NCI-H460 (cell line): ENCODE data around the gene AGBL4. TPM values are rescaled to one million over a fixed set of nuclear protein-coding genes. Genes with fewer than 3 reads are reported as not detected.

ENCODE experiments used
- DNase-seq: peaks from one replicate; pipeline ENCODE4 v3.0.0-alpha.2; 2016; ENCODE audit warnings: low read depth; ENCODE audit errors: extremely low read depth
- total RNA-seq: library from RNA; depleted of rRNA; stranded (reverse); fragments of >200 nt; shearing (Covaris generic); gene quantifications from 2 replicates; pipeline ENCODE4 v1.2.3, GENCODE V29; 2014

The AGBL4 gene
- total RNA-seq, 1 experiment from 2014 or later: not detected

DNA sequence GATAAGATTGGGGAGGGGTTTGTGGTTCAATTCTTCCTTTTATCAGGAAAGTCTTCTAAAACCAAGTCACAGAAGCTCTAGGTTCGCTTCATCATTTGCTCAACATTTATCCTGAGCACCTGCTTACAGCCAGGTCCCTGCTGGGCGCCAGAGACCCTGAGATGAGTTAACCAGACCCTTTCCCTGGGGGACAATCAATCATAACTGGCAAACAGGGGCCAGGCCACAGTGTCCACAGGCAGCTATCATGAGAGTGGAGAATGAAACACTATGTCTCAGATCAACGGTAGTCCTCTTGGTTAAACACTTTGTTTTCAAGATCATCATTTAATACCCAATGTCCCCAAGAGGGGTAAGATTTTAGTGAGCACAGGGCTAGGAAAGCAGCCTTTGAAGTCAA lies 1393.9 kb downstream of the AGBL4 start:
- no peak for DNase-seq

DNA sequence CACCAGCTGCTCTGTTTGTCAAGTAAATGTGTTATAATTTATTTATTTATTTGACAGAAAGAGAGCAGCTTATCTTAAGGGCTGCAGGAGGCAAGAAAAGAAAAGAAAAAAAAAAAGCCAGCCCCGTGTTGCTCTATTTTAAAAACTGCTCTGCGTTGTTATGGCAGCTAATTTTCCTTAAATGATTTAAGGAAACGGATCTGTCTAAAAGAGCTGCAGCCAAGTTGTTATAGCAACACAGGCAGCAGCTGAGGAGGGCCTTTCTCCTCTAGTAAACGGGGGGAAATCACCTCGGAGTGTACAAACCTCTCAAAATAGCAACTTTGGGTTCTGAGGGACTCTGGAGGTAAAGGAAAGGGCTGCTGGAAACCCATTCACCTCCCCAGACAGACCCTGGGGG lies 1396.3 kb downstream of the AGBL4 start:
- DNase-seq: no peak

DNA sequence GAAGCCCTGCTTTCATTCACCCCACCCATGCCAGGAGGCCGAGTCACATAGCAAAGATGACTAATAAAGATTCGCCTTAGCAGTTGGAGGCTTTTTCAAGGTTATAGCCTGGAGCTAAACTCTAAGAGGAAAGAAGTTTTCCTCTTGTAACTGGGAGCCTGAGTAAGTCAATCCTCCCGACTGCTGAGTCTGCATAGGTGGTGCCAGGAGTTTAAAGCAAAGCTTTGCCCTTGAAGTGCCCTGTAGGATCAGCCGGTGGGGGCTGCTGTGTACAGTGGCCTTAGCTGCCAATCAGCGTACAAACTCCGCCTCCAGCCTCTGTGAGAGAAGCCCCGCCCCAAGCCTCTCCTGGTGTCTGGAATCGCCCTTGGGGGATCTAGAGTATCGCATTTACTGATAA lies 1404.2 kb downstream of the AGBL4 start:
- DNase-seq: no peak

DNA sequence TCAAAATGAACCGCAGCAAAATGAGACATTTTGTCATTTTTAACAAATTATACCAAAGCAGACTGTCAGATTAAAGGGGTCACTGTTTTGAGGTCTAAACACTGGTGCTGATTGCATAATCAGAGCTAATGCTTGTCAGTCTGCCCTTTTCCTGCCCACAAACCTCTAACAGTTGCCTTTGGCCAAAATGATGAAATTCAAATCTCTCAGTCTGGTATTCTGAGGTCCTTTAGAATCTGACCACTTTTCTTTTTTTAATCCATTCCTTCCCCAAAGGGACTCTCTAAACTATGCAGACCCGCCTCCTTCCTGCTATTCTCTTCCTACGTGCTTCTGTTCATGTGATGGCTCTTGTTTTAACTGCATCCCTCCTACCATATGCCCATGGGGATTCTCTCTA lies 1406.5 kb downstream of the AGBL4 start:
- DNase-seq: no peak

DNA sequence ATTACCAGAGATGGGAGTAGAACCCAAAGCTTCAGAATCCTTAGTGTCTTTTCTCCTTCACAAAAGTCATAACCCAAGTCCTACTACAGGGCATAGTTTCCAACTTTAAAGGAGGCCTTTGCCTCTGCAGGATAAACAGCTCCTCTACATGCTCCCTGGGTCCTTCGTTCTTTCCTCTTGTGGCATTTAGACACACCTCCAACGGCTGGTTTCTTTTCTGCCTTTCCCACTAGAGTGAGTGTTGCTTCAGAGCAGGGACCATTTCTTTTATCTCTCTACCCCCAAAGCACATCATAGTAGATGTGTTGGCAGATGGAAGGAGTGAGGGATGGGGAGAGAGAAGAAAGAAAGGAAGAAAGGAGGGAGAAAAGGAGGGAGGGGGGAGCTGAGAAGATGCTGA lies 1407.0 kb downstream of the AGBL4 start:
- DNase-seq: no peak

DNA sequence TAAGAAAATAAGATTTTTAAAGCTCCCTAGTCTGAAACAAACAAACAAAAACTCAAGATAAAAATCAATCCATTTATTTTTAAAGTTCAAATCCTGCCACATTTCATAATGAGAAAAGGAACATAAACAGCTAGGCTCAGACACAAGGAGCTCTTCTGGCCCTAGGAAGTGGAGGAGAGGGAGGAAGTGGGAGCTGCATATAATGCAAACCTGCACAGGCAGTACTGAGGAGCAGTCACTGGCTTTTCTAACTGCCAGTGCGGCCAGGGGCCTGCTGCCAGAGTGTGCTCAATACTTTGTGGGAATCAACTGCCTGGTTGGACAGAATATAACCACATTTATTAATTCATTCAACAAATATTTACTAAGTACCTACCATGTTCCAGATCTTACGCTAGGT lies 1411.9 kb downstream of the AGBL4 start:
- no peak for DNase-seq

DNA sequence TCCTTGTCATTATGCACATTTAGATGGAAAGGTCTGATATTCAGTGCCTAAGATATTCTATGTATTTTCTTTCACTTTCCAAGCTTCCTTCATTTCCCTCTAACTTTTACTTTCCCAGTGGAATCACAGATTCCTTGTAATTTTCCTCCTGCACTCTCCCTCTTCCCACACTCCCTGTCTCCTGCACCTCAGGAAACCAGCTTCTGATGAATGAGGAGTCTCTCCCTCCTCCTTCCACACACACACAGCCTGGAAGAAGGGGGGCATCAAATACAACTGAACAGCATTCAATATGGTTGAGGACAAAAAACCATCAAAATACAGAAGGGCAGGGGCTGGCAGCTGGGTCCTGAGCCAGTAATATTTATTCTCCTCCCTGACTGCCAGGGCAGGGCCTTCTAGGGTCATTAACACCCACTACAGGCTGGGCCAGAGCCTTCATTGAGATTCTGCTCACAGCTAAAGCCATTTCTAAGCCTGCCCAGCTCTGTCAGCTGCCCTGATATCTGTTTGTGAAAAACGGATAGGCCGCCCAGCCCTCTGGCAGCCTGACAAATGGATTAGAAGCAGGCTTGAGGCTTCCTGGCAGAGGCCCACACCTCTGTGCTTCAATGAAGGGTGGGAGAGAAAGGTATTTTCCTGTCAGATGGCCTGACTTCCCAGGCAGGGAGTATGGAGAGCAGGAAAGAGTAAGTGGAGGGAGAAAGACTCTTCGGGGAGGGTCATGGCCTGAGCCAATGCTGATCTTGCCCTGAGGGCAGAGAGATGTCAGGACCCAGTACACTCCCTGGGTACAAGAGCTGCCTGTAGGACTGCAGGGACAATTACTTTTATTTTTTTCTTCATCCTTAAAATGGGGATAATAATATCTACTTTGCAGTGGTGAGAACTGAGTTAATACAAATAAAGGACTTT lies 1412.9 kb downstream of the AGBL4 start:
- no peak for DNase-seq

DNA sequence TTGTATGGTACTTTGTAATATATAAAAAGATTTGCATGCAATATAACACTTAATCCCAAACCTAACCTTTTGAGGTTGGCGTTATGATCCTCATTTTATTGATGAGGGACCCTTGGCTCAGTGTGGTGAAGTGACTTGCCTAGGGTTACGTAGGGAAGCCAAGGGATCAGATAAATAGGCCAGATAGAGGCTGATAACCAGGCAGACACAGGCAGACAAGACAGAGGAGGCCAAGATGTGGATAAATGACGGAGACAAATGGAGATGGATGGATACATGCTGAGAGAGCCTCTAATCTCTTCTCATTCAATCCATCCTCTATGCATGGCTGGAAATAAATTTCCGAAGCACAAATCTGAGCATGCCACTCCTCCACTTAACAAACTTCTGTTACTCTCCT lies 1414.9 kb downstream of the AGBL4 start:
- no peak for DNase-seq

DNA sequence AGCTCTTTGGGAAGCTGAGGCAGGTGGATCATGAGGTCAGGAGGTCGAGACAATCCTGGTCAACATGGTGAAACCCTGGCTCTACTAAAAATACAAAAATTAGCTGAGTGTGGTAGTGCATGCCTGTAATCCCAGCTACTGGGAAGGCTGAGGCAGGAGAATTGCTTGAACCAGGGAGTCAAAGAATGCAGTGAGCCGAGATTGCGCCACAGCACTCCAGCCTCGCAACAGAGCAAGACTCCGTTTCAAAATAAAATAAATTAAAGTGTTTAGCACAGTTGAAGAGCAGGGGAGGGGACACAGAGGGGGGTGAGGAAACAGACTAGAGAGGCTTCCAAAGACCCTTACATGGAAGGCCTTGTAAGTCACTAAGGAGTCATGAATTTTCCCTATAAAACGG lies 1420.5 kb downstream of the AGBL4 start:
- DNase-seq: no peak

DNA sequence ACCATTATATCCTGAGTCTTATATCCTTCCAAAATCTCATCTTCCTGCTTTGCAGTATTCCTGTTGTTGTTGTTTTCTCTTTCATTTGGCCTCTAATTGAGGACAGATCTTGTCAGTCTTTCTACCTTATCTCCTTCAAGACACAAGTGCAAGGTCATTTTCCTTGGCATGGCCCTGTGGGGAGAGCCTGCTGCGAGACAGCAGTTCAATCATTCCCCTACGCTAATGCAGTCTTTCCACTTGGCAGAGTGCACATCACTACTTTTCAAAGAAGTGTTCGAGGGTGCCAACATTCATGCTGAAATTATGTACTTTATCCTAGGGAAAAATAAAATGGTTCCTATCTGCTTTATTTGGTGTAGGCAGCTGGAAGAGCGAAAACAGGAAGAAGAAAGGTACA lies 1421.4 kb downstream of the AGBL4 start:
- DNase-seq: no peak

DNA sequence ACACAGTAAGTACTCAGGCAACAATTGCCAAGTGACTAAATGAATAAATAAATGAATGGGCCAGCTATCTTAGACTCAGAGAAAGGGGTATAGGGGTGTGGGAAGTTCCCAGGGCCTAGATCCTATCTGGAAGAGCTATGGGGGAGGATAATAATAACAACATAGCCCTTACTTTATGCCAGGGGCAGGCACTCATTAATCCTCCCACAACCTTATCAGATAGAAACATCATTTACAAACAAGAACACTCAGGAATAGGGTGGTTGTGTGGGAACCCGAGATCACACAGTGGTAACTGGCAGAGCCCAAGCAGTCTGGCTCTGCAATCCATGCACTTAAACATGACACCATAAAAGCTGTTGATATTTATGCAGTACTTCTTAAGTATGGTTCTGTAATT lies 1423.6 kb downstream of the AGBL4 start:
- DNase-seq: no peak

DNA sequence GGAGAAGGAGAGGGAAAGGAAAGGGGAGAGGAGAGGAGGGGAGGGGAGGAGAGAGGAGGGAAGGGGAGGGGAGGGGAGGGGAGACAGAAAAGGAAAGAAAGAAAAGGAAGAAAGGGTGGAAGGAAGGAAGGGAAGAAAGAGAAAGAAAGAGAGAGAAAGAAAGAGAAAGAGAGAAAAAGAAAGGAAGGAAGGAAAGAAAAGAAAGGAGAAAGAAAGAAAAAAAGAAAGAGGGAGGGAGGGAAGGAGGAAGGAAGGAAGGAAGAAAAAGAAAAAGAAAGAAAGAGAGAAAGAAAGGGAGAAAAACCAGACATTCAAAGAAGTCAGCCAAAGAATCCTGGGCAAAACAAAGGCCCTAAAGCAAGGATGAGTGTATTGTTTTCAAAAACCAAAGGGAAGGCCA lies 1426.1 kb downstream of the AGBL4 start:
- no peak for DNase-seq

DNA sequence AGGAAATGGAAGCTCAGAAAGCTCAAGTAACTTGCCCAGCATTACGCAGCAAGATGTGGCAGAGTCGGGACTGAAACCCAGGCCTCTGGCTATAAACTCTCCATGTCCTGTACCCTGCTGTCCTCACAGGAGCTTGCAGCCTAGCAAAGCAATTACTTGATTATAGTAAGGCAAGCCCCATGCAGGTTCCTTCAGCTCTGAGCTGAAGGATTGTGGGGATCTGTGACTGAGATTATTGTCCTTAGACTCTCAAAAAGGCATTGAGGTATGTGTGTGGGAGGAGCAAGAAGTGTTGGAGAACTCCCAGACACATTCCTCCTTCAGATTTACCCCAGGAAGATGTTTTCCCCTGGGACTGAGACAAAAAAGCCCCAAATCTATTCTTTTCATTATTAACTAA lies 1427.7 kb downstream of the AGBL4 start:
- DNase-seq: no peak

DNA sequence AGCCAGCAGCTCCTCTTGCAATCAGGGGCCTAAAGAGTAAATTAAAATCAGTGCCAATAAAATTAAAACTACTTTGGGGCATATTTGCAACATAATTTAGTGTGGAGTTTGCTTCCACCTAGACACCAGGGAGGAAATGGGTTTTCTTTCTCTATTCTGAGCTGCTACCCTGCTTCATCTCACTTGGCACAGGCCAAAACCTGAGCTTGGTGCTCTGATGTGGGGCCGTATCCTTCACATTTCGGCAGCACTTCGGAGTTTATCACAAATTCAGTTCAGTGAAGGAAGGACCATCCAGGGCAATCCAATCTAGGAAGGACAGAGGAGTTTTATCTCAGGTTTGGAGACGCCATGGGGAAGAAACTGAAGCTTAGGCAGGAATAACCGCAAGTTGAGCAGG lies 1428.1 kb downstream of the AGBL4 start:
- DNase-seq: no peak

DNA sequence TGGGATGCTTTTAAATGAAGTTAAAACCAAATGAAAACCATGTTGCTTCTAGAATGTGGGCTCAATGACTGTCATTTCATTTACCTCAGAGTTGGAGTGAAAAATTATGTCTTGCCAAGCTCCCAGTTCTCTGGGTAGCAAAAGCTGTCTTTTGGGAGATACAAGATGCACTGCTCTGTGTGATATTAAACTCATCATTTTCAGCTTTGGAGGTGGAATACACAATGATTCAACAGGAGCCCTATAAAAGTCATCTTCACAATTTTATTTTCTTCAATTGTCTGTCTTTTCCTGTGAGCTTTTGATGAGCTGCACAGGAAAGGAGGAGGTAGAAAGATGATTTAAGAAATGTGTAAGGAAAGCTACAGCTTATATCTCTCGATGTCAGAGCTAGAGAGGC lies 1431.4 kb downstream of the AGBL4 start:
- no peak for DNase-seq

DNA sequence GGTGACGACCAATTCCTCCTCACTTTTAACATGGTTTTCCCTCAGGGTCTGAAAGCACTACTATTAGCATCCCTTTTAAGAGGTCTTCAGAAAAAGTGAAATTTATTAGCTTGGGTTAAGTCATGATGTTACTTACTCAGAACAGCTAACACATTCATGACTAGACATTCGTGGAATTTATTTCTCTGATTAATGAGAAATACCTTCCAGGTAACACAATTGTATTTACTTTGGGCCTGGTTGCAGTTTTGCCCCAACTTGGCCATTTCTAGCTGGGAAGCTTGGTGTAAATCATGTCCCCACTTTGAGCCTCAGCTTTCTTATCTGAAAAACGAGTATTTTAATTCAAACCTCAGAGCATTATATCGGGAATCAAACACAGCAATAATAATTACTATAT lies 1432.6 kb downstream of the AGBL4 start:
- no peak for DNase-seq

DNA sequence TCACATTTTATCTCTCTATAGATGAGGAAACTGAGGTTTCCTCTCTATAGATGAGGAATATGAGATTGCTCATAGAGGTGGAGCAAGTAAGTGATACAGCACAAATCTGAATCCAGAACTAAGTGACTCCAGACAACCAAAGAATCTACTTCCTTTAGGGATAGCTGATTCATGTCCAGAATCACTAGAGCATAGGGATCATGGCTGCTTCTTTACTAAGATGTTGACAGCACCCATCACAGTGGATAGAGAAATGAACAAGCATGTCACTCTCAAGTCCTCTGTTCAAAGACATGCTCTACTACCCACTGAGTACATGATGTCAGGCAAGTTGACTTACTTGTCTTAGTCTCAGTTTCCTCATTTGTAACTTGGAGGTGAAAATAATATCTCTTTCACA lies 1435.7 kb downstream of the AGBL4 start:
- no peak for DNase-seq

DNA sequence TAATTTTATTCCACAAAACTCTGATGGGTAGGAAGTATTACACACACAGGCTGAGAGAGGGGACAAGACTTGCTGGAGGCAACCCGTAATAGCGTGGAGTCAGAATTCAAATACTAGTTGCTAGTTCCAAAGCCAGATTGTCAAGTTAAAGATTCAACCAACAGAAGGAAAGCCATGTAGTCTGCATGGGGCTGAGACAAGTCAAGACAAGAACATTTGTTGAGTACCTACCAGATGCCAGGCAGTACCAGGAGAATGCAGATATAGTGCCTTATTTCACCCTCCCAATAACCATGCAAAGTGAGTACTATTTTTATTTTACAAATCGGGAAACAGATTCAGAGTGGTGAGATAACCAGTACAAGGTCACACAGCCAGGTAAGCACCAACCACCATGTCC lies 1441.3 kb downstream of the AGBL4 start:
- no peak for DNase-seq

DNA sequence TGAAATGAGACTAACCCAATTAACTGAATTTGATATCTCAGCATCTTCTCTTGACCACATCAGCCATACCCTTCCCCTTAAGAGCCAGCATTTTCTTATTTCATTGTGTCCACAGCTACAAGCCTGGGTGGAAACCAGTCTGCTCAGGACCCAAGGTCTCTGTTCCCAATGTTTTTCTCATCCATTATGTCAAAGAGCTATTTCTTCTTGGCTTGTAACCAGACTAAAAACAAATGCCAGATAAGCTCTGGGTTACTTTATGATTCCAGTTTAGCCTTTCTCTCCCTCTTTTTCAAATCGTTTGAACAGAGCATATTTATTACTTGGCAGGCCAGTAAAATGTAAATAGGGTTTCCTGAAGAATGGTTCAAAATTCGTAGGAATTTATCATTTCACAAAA lies 1442.5 kb downstream of the AGBL4 start:
- DNase-seq: no peak

DNA sequence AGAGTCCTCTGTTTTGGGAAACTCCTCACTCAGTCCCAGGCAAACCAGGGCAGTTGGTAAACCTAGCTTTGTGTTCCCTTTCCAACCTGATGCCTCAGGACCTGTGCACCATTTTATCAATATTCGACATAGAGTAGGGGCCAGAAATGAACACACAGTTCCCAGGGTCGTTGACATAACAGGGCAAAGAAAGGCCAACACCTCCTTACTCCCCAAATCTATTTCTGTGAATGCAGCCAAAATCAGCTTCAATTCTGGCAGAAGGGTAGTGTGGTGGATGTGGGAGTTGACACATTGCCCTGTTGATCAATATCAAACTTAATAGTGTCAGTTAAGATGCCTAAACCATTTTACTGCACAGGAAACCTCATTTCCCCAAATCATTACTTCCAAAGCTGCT lies 1447.2 kb downstream of the AGBL4 start:
- DNase-seq: no peak

DNA sequence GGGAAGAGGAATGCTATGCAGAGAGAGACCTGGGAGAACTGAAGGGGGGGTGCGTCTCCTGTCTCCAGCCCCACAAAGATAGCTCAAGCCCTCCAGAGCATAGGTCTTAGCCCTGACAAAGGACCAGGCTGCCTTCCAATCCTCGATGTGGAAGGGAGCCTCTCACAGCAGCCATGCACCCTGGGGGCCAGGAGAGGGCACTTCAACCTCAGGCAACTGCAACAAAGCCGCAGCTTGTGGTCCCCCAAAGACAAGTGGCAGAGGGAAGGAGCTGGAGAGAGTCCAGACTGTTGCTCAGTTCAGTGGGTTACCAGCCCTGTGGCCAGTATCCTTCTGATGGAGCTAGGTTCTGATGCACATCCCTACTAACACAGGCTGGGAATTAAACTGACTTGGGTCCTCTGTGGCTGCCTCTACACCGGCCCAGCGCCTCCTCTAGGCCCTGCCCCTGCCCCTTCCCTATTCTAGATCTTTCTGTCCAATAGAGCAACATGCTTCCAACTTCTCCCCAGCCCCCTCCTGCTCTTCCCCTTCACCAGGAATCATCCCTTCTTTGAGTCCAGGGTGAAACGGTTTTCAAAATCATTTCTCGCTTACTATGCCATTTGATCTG lies 1451.0 kb downstream of the AGBL4 start:
- peak; percentile 25 for DNase-seq

DNA sequence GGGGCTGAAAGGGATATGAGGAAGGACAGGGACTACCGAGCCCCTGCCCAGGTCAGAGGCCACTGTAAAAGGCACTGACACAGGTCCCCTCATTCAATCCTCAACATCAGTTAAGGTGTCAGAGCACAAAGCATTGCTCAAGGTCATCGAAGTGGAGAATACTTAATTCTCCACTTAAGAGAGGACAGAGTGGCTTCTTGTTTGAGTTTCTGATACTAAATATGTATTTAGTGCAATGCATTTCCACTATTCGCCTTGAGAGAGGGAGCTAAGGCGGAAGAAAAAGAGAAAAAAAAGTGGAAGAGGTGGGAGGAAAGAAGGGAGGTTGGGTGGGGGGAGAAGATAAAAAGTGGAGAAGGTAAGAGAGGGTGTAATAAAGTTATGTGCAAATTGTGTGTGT lies 1451.6 kb downstream of the AGBL4 start:
- no peak for DNase-seq
